ENCODE measurements around the gene METTL8.
"Not testable (repeated sequence)": the region's sequence is repeated elsewhere in the genome, so short reads cannot be mapped to it uniquely, and the experiment has no call there.

METTL8 gene

GRCh38 chr2:171401947-171402346, 31.8 kb downstream of the METTL8 start:
- DNase-seq (ENCODE audit: low spot score) = no peak

GRCh38 chr2:171400395-171400794, 33.4 kb downstream of the METTL8 start:
- DNase-seq (ENCODE audit: low spot score) = no peak

- DNase-seq (ENCODE audit: low spot score) = no peak
Observed at GRCh38 chr2:171399292-171399691, 34.5 kb downstream of the METTL8 start.

- no peak for DNase-seq (ENCODE audit: low spot score)
Observed at GRCh38 chr2:171394164-171394740, 39.5 kb downstream of the METTL8 start.

GRCh38 chr2:171393487-171393886, 40.3 kb downstream of the METTL8 start:
- no peak for DNase-seq (ENCODE audit: low spot score)

- DNase-seq (ENCODE audit: low spot score) = no peak
Observed at GRCh38 chr2:171391532-171391931, 42.3 kb downstream of the METTL8 start.

- no peak for DNase-seq (ENCODE audit: low spot score)
Observed at GRCh38 chr2:171390941-171391516, 42.8 kb downstream of the METTL8 start.

GRCh38 chr2:171389780-171390179, 44.0 kb downstream of the METTL8 start:
- DNase-seq (ENCODE audit: low spot score) = no peak

- DNase-seq (ENCODE audit: low spot score) = no peak
Observed at GRCh38 chr2:171389325-171389724, 44.5 kb downstream of the METTL8 start.

GRCh38 chr2:171387052-171387451, 46.7 kb downstream of the METTL8 start:
- DNase-seq (ENCODE audit: low spot score) = no peak

GRCh38 chr2:171386627-171387026, 47.2 kb downstream of the METTL8 start:
- no peak for DNase-seq (ENCODE audit: low spot score)

- no peak for DNase-seq (ENCODE audit: low spot score)
Observed at GRCh38 chr2:171383134-171383533, 50.7 kb downstream of the METTL8 start.

GRCh38 chr2:171382175-171382574, 51.6 kb downstream of the METTL8 start:
- DNase-seq (ENCODE audit: low spot score) = not testable (repeated sequence)

- not testable (repeated sequence) for DNase-seq (ENCODE audit: low spot score)
Observed at GRCh38 chr2:171377852-171378251, 55.9 kb downstream of the METTL8 start.

GRCh38 chr2:171367692-171368091, 66.1 kb downstream of the METTL8 start:
- DNase-seq (ENCODE audit: low spot score) = no peak

- DNase-seq (ENCODE audit: low spot score) = no peak
Observed at GRCh38 chr2:171365778-171366177, 68.0 kb downstream of the METTL8 start.

GRCh38 chr2:171365232-171365631, 68.6 kb downstream of the METTL8 start:
- DNase-seq (ENCODE audit: low spot score) = no peak

- DNase-seq (ENCODE audit: low spot score) = no peak
Observed at GRCh38 chr2:171362396-171362795, 71.4 kb downstream of the METTL8 start.

GRCh38 chr2:171360905-171361304, 72.9 kb downstream of the METTL8 start:
- DNase-seq (ENCODE audit: low spot score) = no peak

- DNase-seq (ENCODE audit: low spot score) = not testable (repeated sequence)
Observed at GRCh38 chr2:171353746-171354145, 80.0 kb downstream of the METTL8 start.

- DNase-seq (ENCODE audit: low spot score) = no peak
Observed at GRCh38 chr2:171348056-171348455, 85.7 kb downstream of the METTL8 start.

- no peak for DNase-seq (ENCODE audit: low spot score)
Observed at GRCh38 chr2:171347591-171348032, 86.2 kb downstream of the METTL8 start.

GRCh38 chr2:171346723-171347557, 86.8 kb downstream of the METTL8 start:
- DNase-seq (ENCODE audit: low spot score) = no peak
